BE2C (cell line): ENCODE results near the gene MYO7A.

ENCODE experiments used
- DNase-seq: peaks from one replicate; pipeline ENCODE4 v3.0.0-alpha.2; 2020
- H3K27me3 ChIP-seq: fragments of 250-450 bp; sonication (Bioruptor Pico); 2 replicates; pipeline ENCODE4 v1.5.1; 2020; ENCODE audit warnings: mild to moderate bottlenecking
- H3K36me3 ChIP-seq: fragments of 250-450 bp; sonication (Bioruptor Pico); 2 replicates; pipeline ENCODE4 v1.5.1; 2020; ENCODE audit warnings: mild to moderate bottlenecking
- H3K4me1 ChIP-seq: fragments of 250-450 bp; sonication (Bioruptor Pico); 2 replicates; pipeline ENCODE4 v1.5.1; 2020
- H3K4me3 ChIP-seq: 2 replicates; pipeline ENCODE4 v1.5.1; 2011; ENCODE audit warnings: low read depth, low read length
- H3K9me3 ChIP-seq: fragments of 250-450 bp; sonication (Bioruptor Pico); 2 replicates; pipeline ENCODE4 v1.5.1; 2020
- TF ChIP-seq, protein P1 (sequence below): IDR thresholded peaks from 2 replicates; pipeline ENCODE4 v1.5.1; 2012; ENCODE audit warnings: mild to moderate bottlenecking, low read depth, low read length

The MYO7A gene

DNA sequence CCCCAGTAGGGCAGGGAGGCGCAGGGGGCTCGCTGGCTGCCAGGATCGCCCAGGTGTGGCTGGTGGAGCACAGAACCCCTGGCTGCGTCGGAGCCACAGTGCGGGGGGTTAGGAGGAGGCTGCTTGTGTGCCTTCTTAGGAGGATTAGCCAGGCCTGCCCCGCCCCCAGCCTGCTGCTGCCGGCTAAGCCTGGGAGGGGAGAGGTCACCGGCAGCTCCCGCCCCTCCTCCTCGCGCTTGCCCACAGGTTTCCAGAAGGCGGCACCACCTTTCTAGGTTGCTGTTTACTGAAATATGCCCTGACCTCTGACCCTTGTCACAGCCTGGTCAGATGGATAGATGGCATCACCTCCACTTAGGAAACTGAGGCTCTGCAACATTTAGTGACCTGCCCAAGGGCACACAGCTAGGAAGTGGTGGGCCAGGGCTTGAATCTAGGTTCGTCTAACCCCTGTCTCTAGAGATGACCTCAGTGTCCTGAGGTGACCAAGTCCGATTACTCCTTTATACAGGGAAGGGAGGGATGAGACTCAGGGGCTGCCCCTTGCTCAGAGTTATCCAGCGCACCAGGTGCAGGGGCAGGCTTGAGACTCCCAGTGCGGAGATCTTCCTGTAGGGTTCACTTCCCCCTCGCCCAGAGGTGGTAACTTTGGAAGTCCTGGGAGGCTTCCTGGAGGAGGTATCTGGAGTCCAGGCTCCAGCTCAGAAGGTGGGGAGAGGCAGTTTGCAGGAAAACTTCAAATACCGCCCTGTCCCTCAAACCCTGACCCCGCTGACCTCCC lies 44.0 kb downstream of the MYO7A start:
- no peak overlapping the region for H3K4me3 ChIP-seq
- no peaks in the 10 kb centered on the region for H3K36me3 ChIP-seq
- TF ChIP-seq, protein P1, sequence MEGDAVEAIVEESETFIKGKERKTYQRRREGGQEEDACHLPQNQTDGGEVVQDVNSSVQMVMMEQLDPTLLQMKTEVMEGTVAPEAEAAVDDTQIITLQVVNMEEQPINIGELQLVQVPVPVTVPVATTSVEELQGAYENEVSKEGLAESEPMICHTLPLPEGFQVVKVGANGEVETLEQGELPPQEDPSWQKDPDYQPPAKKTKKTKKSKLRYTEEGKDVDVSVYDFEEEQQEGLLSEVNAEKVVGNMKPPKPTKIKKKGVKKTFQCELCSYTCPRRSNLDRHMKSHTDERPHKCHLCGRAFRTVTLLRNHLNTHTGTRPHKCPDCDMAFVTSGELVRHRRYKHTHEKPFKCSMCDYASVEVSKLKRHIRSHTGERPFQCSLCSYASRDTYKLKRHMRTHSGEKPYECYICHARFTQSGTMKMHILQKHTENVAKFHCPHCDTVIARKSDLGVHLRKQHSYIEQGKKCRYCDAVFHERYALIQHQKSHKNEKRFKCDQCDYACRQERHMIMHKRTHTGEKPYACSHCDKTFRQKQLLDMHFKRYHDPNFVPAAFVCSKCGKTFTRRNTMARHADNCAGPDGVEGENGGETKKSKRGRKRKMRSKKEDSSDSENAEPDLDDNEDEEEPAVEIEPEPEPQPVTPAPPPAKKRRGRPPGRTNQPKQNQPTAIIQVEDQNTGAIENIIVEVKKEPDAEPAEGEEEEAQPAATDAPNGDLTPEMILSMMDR = no peak
- no peaks in the 10 kb centered on the region for H3K4me1 ChIP-seq
- H3K27me3 ChIP-seq = no peaks in the 10 kb centered on the region
- DNase-seq = no peak
- no peaks in the 10 kb centered on the region for H3K9me3 ChIP-seq

DNA sequence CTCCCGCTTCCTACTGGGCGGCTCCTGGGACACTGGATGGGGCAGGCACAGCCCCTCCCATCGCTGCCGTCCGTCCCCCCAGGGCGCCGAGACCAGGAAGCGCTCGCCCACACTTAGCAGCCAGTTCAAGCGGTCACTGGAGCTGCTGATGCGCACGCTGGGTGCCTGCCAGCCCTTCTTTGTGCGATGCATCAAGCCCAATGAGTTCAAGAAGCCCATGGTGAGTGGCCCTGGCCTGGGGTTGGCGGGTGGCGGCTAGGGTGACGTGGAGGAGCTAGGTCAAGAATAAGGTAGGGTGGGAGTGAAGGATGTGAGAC lies 44.6 kb downstream of the MYO7A start:
- TF ChIP-seq, protein P1 = no peak

DNA sequence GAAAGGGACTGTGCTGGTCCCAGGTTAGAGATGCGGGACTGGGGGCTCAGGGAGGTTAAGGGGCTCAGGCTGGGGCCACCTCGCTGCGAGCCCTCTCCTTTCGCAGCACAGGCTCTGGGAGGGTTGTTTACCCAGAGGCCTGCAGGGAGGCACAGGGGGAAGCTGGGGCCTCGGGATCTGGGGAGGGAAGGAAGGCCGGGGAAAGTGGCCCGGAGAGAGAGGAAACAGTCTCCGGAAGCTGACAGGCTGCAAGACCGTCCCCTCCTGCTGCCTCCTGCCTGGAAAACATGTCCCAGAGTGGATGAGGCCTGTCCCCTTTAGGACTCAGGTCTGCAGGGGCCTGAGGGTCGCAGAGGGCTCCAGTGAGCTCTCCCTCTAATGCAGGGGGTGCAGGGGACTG lies 45.4 kb downstream of the MYO7A start:
- no peaks in the 10 kb centered on the region for H3K27me3 ChIP-seq
- no peak overlapping the region for H3K4me3 ChIP-seq
- TF ChIP-seq, protein P1 = no peak
- H3K9me3 ChIP-seq = no peaks in the 10 kb centered on the region
- DNase-seq = no peak
- H3K36me3 ChIP-seq = no peaks in the 10 kb centered on the region
- no peaks in the 10 kb centered on the region for H3K4me1 ChIP-seq

More for the DNA sequence above, 44.6 kb downstream of the MYO7A start:
- no peaks in the 10 kb centered on the region for H3K4me1 ChIP-seq
- H3K9me3 ChIP-seq = no peaks in the 10 kb centered on the region
- H3K36me3 ChIP-seq = no peaks in the 10 kb centered on the region
- no peaks in the 10 kb centered on the region for H3K27me3 ChIP-seq
- H3K4me3 ChIP-seq = no peak overlapping the region
- no peak for DNase-seq

- Histone ChIP-seq H3K36me3 (no peaks in the 10 kb centered on the region), H3K4me3 (no peak overlapping the region), H3K27me3 (no peaks in the 10 kb centered on the region), H3K4me1 (no peaks in the 10 kb centered on the region), H3K9me3 (no peaks in the 10 kb centered on the region)
- DNase-seq = no peak
- TF ChIP-seq, protein P1 = no peak
Measured at GRCh38 chr11:77174559-77174958, 46.5 kb downstream of the MYO7A start.

GRCh38 chr11:77175021-77175842 lies 47.2 kb downstream of the MYO7A start:
- no peaks in the 10 kb centered on the region for H3K4me1 ChIP-seq
- DNase-seq = no peak
- no peak overlapping the region for H3K4me3 ChIP-seq
- no peaks in the 10 kb centered on the region for H3K9me3 ChIP-seq
- TF ChIP-seq, protein P1 = no peak
- H3K36me3 ChIP-seq = no peaks in the 10 kb centered on the region
- no peaks in the 10 kb centered on the region for H3K27me3 ChIP-seq

DNA sequence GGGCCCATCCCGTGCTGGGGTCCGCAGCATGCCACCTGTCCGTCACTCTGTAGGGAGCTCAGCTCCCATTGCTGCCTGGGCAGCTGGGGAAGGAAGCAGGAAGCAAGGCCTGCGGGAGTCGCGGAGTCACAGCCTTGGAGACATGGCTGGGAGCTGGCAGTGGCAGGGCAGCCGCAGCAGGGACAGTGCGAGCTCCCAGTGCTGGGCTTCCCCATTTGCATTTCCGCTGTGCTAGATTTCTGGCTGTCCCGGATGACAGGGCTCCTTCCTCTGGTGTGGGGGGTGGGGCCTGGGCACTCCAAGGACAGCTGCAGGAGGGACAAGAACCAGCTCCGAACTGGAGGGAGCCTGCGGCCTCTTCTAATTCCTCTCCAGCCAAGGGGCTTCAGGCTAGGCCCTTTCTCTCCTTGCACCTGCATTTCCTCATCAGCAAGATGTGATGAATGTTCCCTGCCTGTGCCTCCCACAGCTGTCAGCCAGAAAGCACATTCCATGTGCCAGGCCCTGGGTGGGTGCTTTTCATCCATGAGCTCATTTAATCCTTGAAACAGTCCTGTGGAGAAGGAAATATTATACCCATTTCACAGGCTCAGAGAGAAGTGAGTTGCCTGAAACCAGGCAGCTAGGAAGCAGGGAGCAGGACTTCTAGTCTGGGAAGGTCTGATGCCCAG lies 48.0 kb downstream of the MYO7A start:
- Histone ChIP-seq H3K4me1 (no peaks in the 10 kb centered on the region), H3K9me3 (no peaks in the 10 kb centered on the region), H3K36me3 (no peaks in the 10 kb centered on the region), H3K27me3 (no peaks in the 10 kb centered on the region), H3K4me3 (no peak overlapping the region)
- TF ChIP-seq, protein P1 = no peak
- no peak for DNase-seq
